Measurements from ENCODE around the gene KLK10.

DNA sequence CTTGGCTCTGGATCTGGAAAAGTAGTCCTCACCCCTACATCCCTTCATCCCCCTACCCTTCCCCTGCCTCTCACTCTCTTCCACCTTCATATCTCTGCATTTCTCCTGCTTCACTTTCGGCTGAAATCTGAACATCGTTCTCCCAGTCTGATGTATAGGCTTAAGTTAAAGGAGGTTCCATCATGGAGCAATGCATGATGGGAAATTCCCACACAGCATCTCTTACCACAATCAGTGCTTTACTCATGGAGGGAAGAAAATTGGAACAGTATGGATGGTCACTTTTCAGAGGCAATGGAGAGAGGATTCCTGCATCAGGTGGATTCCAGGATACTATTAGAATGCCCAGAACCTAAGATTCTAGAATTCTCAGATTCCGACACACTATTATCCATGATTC is 12.0 kb downstream of the KLK10 start:
- TF ChIP-seq, protein P1, sequence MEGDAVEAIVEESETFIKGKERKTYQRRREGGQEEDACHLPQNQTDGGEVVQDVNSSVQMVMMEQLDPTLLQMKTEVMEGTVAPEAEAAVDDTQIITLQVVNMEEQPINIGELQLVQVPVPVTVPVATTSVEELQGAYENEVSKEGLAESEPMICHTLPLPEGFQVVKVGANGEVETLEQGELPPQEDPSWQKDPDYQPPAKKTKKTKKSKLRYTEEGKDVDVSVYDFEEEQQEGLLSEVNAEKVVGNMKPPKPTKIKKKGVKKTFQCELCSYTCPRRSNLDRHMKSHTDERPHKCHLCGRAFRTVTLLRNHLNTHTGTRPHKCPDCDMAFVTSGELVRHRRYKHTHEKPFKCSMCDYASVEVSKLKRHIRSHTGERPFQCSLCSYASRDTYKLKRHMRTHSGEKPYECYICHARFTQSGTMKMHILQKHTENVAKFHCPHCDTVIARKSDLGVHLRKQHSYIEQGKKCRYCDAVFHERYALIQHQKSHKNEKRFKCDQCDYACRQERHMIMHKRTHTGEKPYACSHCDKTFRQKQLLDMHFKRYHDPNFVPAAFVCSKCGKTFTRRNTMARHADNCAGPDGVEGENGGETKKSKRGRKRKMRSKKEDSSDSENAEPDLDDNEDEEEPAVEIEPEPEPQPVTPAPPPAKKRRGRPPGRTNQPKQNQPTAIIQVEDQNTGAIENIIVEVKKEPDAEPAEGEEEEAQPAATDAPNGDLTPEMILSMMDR (IDR thresholded peaks at IDR 0.05) = no peak
- TF ChIP-seq POLR2A (IDR thresholded peaks at IDR 0.05) = no peak
- TF ChIP-seq EP300 (IDR thresholded peaks at IDR 0.05) = no peak
